Cardiac fibroblast (primary cell): ENCODE data around the gene MSI2.

Source experiments
- DNase-seq, 2 donors: peaks; one replicate each; pipeline versions ENCODE4 v3.0.0 to v3.0.0-alpha.2; 2010; ENCODE audit warnings: low read depth in 2 of 2
- H3K4me3 ChIP-seq, 2 donors: replicated peaks in 1 of 2; 1 replicate in 1 of 2; 2 replicates in 1 of 2; pipeline ENCODE4 v1.5.1; 2011; ENCODE audit warnings: low read depth in 2 of 2, low read length in 2 of 2, mild to moderate bottlenecking in 2 of 2, moderate library complexity in 1 of 2
- CTCF ChIP-seq: IDR thresholded peaks from one replicate; pipeline ENCODE4 v1.5.1; 2011; ENCODE audit warnings: low read depth, mild to moderate bottlenecking, low read length, inconsistent platforms

Gene MSI2

DNA sequence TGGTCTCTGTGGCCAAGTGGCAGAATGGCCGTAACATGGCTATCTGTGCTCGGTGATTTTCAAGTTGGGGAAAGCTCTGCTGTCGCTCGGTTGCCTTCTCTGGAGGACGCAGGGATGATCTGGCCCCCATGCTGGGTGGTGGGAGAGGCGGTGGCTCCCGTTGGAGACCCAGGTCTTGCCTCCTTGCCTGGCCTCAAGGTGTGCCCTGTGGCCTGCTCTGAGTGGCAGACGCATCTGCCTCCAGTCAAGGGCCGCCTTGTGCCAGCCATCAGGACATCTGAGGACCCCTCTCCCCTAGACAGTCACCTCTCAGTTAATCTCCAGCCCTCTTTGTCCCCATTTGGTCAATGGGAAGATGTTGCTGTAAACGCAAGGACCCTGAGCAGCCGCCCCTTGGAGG is 322.9 kb downstream of the MSI2 start:
- TF ChIP-seq CTCF: no peak
- no peak overlapping the region for H3K4me3 ChIP-seq
- no peak for DNase-seq

DNA sequence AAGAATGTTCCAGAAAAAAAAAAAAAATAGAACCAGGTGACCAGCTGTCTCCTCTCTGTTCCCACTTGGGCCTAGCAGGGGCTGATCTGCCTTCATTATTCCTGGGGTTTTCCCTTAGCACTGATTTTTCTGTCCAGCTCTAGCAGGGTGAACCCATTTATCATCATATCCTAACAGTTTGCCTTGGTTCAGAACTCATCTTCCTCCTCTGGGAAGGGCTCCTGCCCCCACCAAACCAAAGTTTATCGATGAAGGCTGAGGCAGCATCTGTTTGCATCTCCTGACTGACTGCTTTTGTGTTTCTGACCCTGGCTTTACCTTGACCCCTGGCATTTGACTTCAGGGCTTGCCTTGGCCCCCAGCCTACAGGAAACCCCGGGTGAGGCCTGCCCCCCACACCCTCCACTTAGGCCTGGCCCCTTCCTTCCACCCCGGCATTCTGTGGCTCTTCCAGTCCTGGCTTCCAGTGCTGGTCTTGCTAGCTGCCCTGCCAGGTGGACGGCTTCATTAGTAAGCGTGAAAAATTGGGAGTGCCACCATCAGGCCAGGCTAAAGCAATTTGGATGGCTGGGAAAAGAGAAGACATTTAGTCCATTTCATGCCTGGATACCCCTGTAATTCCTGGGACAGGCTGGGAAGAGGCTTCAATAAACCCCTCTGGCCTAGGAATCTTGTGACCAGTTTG is 323.9 kb downstream of the MSI2 start:
- no peak for TF ChIP-seq CTCF
- DNase-seq: no peak
- no peak overlapping the region for H3K4me3 ChIP-seq

DNA sequence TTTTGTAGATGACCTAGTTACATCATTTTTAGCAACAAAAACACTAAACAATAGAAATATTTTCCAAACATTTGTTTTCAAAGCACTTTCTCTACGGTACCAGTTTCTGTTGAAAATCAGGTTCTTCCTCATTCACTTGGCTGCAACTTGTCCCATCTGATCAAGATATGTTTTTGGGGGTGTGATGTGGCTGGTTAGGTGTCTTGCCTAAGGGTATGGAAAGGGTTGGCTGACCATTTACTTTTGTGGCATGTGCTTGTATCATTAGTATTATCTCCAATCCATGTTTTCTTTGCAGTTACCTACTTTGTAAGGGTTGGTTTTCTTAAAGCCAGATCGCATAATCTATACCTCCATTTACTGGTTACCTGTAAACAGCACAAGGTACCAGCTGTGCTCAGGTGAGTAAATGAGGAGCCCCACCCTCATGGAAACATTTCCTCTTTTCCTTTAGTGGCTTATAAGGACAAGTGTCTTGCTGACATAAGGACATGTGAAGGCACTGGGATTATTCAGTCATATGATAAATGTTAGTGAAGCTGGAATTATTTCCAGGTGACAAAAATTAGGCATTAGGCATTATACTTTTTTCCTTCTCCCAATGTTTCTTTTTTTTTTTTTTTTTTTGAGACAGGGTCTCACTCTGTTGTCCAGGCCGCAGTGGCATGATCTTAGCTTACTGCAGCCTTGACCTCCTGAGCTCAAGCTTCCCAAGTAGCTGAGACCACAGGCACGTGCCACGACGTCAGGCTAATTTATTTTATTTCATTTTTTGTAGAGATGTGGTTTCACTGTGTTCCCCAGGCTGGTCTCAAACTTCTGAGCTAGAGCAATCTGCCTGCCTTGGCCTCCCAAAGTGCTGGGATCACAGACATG is 326.8 kb downstream of the MSI2 start:
- no peak for DNase-seq
- TF ChIP-seq CTCF: no peak
- no peak overlapping the region for H3K4me3 ChIP-seq

DNA sequence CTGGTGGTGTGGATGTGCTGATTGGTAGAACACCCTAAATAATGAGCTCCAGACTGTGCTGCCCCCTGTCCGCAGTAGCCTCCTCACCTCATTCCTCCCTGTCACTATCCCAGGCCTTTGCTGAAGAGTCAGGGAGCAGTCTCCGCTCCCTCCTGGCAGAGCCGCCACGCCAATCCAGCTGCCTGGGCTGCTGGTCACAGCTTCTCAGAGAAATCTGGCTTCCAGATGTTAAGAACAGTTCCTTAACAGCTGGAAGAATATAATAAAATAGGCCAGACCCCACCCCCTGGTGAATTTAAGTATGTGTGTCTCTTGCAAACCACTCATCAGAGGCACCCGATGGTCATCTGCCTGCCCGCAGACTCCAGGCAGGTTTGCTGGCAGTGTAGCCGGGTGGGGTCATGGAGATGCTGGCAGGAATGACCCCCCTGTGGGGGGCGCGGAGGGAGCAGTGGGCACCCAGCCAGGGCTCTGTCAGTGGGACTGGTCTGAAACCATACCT is 327.8 kb downstream of the MSI2 start:
- H3K4me3 ChIP-seq: no peak overlapping the region
- DNase-seq: no peak
- TF ChIP-seq CTCF: no peak

DNA sequence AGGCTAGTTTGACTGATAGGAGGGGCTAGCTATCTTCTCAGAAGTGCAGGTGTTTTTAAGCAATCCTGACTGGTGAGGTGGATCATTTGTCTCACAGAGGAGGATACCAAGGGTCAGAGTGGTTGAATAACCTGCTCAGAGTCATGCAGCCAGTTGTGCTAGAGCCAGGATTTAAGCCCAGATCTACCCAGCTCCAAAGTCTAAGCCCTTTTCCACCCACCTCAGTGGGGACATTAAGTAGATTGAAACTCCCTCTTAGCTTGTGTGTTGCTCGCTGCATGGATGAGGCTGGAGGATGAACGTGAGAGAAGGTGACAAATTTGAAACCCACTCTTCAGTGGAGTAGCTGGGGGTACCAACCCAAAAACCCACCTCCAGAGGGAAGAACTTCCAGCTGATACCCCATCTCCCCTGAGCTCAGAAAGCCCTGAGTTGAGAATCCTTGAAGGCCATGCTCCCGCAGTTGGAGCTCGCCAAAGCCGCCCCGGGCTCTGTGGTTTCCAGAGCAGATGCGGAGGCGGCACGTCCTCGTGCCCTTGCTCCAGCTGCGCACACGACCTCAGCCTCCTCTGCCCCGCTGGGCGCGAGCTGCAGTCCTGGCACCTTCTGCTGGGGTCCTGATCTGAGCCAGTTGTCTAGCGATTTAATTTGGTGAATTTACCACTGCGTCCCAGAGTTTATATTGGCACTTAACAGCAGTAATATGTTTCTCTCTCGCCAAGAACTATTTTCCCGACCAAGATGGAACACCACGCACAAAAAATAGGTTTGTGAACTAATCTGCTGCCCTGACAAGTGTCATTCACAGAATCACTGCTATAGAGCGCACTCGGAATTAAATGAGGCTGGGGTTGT is 329.2 kb downstream of the MSI2 start:
- no peak overlapping the region for H3K4me3 ChIP-seq
- DNase-seq: no peak
- TF ChIP-seq CTCF: no peak

DNA sequence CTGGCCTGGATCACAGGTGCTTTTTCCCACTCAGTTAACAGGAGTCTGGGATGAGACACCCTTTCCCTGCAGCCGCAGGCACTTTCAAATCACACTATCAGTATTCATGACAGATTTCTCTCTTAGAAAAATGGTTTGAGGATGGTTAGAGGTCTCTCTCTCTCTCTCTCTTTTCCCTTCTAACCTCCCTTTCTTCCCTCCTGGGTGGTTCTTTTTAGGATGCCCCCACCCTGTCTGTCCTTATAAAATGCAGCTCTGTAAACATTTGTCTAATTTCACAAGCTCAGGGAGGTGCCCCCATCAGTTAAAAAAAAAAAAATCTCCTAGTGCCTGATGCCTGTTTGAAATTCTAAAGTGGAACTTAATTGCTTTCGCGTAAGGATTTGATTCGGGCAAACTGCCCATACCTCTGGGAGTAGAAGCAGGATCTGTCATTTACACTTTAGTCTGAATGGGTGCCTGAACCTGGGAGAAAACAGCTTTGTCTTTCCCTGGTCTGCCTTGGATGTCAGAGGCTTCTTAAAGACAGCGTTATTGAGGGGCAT is 329.9 kb downstream of the MSI2 start:
- TF ChIP-seq CTCF: no peak
- H3K4me3 ChIP-seq: no peak overlapping the region
- DNase-seq: no peak
